ENCODE data around the gene CCDC33.

CCDC33 gene

DNA sequence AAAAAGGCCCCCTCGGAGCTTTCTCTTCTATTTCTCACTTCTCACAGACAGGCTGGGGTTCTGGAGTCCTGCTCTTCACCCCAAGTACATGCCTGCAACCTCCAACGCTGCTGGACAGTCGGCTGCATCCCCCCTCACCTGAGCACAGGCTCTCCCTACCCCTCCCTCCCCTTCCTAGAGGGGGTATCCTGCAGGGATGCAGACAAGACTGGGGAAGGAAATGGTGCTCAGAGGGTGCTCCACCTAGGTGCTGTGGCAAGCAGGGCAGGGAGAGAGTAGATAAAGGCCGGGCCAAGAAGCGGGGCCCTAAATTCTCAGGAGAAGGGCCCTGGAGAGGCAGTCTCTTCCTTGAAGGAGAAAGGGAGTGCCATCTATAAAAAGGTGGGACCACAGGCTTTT lies 26.6 kb upstream of the CCDC33 start:
- DNase-seq: no peak

DNA sequence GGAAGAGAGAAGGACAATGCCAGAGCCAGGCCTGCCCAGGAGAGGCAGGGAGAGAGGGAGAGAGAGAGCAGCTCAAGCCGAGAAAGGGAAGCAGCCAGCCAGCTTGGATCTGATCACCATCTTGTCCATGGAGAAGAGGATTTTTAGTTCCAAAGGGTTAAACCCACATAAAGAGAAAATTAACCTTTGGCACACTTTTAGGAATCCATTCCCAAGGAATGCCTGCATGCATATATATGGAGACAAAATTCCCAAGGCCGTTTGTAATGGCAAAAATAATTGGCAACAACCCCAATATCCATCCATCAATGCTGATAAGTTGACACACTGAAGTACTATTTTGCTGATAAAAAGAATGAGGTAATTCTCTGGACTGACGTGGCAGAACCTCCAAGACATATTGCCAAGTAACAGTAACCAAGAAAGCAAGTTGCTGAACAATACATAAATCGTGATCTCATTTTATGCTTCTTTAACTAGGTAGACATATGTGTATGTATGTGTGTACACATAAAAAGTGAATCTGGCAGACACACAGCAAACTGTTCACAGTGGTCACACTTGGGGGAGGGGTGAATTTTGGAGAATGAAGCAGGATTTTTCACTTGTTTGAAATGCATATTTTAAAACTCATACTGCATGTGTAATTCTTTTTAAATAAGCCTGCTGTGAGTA lies 26.0 kb upstream of the CCDC33 start:
- DNase-seq: no peak

DNA sequence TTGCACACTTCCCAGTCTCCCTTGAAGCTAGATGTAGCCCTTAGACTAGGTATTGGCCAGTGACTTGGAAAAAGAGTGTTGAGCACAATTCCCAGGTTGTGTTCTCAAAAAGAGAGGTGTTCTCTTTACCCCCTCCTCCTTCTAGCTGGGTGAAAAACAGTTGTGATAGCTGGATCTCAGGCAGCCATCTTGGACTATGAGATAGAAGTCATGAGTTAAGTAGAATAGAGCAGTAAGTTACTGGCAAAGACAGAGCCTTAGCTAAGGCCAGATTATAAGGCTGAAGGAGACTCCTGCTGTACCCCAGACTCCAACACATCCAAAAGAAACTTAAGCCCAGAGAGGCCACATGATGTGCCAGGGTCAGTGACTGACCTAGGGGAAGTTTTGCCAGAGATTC lies 25.4 kb upstream of the CCDC33 start:
- DNase-seq: no peak

DNA sequence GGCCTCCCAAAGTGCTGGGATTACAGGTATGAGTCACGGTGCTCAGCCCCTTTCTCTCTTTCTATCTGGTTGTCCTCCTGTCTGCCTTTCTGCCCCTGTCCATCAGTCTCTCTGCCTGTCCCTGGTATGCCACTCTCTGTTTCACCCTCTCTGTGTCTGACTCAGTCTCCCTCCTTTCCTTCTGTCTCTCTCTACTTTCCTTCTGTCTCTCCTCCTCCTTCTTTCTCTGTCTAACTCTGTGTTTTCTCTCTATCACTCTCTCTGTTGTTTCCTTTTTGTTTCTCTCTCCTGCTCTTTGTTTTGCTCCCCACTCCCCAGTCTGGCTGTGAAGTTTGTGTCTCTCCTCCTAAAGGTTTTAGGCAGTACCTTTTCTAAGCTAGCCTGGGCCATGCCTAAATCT lies 24.5 kb upstream of the CCDC33 start:
- no peak for DNase-seq

DNA sequence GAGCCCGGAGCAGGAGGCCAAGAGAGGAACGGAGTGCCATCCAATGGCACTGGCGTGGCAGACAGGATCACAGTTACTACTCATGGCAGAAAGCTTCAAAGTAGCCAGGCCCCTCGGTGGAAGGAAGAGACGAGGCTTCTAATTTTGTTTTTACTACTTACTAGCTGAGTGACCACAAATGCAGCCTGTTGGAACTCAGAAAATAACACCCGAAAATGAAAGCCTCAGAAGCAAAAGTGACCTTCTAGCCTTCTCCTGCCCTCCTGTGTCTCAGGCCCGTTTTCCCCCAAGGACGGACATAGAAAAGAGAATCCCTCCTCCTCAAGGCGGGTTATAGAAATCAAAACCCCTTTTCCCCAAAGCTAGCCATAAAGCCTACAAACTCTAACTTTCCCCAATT lies 23.6 kb upstream of the CCDC33 start:
- no peak for DNase-seq

DNA sequence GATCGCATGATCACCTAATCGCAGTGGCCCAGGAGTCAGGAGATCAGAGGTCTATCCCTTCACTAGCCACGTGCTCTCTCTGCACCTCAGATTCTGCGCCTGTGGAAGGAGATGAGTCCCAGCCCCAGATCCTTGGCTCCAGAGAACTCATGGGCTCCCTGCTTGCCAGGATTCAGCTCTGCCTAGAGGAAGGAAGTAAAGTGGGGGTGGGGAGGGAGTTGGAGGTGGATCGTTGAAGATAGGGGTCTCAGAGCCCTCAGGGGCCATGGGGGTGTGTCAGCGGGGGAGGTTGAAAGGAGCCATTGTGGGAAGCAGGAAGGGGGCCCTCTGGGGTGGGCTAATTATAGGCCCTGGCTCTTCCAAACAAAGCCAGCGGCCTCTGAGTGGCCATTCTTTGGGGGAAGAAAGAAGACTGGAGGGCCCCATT lies 22.3 kb upstream of the CCDC33 start:
- DNase-seq: no peak

DNA sequence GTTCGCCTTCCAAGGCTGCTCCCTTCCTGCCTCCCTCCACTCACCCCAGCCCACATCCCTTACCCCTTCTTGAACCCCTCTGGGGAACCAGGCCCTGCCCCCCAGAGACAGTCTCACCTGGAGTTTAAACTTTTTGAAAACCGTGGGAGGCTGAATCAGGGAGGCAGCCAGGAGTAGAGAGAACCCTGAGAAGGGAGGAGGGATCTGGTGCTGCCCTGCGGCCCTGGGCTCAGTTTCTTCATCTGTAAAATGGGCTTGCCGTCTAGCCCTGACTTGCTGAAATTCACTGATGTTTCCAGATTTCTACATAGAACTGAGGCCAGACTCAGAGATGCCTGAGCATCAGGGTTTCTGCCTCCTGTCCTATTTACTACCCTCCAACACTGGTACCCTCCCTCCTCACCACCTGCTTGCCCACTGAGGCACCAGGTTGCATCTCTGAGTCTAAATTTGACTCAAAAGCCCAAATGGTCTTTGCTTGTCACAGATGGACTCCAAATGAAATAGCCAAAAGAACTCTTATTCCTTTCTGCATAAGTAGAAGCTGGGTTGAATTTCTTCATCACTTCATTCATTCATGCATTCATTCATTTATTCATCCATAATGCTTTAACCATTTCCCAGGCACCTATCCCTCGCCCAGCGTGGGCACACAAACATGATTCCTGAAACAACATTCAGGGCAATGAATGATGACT lies 21.7 kb upstream of the CCDC33 start:
- DNase-seq: no peak

DNA sequence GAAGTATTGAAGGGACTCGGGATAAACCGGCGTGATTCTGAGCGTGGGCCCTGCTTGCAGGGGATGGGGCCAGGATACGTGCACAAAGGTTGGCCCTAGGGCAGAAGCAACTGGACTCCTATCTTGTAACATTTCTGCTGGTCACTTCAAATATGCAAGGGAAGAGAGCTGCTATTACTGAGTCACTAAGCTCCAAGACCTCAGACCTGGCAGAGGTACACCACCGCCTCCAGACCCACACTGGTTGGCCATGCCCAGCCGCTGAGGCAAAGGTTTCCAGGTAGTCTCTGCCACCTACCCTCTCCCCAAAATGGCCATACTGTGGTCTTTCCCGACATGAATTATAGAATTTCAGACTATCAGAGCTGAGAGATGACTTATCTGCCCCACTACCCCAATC lies 20.2 kb upstream of the CCDC33 start:
- DNase-seq: no peak

DNA sequence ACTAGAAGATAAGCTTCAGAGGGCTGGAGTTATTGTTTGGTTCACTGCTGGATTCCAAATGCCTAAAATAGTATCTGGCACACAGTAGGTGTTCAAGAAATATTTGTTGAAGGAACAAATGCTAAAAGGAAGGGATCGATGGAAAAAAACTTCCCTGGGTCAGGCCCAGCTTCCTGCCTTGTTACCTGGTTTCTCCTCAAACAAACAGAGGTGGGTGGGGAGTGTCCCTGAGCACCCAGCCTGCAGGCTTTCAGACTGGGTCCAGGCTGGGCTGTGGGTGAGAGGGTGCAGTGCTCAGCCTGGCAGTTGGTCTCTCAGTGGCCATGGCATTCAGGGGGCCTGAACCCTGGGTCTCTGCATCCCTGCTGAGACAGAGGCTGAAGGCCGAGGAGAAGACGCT lies 19.2 kb upstream of the CCDC33 start:
- no peak for DNase-seq

DNA sequence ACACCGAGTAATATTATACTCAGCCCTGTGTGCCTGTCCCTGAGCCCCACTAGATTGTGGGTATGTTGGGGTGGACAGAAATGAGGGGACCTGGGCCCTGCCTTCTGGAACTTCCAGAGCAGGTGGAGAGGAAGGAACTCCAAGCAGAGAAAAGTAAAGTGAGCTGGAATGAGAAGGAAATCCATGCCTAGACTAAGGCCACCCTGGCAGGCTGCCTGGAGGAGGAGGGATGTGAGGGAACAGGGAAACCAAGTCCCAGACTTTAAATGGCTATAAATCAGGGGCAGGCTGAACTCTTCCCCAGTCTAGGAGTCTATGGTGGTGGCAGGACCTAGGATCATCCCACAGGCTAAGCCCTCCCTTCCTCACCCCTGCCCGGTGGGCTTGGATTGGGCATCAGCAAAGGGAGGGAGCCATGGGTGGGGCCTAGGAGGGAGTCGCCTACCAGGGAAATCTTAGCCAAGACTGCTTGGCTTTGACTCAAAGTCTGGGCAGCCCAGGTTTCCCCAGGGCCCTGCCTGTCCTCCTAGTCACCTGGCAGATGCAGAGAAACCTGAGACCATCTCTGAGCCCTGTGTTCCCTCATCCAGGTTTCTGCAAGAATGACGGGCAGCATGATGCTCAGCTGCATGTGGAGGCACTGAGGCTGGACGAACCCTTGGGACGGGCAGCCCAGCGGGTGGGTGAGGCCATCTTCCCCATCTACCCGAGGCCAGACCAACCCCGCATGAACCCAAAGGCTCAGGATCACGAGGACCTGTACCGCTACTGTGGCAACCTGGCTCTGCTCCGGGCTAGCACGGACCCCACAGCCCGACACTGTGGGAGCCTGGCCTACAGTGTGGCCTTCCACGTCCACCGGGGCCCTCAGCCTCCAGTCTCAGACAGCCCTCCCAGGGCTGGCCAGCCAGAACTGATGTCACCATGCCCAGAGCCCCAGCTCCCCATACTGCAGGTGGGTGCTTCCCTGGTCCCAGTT lies 17.9 kb upstream of the CCDC33 start:
- DNase-seq: no peak

DNA sequence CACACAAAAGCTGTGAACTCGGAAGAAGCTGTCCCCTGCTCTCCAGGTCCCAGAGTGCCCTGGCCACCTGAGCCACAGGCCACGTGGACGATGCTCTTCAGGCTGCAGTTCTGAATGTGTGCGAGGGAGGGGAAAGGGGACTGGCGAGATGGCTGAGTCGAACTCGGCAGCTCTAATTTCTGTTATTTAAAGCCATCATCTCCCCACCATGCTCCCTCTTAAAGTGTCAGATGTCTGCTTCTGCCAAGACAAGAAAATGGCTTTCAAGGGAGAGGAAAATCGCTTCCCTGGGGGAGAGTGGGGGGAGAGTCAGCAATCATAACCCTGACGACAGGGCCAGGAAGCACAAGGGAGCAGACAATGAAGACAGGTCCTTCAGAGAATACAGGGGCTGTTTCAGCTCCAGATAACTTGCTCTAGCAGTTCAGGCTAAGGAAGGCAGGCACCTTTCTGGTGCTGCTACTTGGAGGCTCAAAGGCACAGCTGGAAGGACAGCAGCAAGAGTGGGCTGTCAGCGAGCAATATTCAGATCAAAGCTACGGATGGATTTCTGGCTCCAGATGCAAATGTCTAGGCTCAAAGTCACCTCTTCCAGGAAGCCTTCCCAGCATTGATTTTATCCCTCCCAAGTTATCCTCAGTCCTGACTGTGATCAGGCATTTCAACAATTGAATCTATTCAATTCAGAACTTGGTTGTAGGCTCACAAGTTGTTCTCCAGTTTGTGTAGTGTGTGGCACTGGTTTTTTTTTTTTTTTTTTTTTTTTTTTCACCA lies 15.5 kb upstream of the CCDC33 start:
- no peak for DNase-seq

DNA sequence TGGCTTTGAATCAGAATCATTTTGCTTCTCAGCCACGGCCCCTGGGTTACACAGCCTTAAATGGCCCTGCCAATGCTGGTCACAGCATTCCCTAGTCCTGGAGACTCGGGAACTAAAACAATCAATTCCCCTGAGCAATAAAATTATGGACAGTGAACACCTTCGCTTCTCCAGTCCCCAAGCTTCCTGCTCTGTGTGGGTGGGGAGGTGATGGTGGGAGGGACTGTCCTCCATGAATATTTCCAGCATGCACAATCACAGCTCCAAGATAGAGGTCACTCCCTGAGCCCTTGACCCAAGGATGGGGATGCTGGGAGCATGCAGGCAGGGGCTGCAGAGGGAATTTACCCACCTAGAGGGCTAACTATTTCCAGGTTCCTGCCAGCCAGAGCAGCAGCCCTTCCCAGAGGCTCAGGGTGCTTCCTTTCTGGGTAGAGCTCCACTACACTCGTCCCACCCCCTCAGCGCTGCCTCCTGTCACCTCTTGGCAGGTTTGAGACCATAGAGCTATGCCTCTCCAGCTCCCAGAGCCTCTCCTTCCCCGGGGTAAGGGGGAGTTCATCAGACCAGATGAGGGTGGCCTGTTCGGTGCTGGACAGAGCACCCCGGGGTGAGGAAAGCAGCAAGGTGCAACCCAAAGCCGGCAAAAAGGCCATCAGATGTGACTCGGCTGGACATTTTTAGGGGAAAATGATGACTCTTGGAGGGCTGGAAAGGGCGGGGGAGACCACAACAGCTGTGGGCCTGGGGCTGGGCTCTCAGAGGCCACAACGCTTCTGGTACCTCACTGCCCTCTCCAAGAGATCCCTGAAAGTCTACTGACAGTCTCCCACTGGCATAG lies 14.5 kb upstream of the CCDC33 start:
- DNase-seq: no peak

DNA sequence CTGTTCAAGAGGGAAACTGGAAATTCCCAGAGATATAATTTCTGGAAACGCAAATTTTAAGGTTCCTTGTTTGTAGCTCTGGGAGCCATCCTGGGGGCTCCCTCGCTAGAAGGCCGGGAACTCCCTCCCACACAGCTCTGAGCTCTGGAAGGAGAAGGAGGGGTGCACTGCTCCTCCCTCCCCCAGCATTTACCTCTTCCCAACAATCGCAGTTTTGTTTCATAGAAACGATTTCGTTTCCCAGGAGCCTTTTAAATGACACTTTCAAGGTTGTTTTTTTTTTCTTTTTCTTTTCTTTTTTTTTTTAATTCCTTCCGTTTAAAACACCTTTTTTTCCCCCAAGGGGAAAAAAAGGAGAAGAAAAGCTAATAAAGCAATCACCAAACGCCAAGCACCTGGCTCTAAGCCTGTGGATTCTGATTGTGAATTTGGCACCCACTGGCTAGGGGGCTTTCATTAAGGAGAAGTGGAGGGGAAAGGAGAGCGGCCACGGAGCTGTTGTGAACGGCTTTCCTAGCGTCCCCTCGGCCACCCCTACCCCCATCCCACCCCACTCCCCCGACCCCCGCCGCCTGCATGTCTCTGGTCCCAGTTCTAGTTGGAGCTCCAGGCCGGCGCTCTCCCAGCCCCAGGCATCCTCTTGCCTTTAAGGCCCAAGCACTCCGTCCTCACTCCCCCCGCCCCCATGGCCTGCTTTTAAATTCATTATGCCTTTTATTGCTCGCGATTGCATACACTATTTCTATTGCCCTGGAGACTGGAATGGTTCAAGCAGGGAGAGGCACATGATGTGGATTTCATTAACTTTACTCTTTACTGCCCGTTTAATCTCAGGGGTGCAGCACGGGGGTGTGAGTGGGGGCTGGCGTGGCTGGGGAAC lies 13.6 kb upstream of the CCDC33 start:
- DNase-seq: no peak

DNA sequence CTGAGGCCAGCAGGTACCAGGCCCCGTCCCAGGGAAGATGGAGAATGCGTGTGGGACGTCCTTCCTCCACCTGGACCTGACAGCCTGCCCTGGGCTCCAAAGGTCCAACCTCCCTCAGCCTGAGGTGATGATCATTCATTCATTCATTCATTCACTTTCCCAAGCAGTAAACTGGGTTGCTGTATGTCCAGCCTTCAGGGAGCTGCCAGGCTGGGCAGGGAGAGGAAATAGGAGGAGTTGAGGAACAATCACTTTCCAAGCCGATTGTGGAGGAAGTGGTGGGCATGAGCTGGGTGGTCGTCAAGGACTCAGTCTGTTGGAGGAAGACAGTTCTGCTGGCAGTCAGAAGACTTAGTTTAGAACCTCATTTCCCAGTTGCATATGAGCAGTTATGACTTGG lies 10.2 kb upstream of the CCDC33 start:
- no peak for DNase-seq

DNA sequence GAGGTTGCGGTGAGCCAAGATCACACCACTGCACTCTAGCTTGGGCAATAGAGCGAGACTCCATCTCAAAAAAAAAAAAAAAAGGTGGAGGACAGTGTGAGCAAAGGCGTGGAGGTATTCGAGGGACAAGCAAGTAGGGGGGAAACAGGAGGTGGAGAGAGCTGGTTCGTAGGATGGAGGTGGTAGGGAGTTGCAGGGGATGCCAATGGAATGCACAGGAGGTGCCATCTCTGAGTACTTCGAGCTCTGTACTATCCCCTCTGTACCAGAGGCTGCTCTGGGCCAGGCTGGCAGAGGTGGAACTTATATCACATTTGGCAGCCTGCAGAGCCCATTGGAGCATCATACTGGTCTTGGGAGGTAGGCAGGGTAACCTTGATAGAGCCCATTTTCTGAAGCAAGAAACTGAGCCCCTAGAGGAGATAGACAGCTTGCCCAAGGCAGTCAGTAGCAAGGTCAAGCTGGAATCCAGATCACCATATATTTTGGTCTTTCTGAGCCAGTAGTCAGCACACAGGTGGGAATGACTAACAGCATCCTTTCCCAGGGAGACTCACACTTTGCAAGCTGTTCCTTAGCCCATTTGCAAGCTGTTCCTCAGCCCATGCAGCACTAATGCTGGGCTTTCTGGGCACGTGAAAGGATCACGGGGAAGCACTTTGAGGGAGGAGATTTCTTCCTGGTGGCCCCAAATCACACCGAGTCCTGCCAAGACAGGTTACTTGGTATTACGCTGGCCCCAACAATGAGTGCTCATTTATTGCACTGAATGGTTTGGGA lies 9.2 kb upstream of the CCDC33 start:
- DNase-seq: no peak

DNA sequence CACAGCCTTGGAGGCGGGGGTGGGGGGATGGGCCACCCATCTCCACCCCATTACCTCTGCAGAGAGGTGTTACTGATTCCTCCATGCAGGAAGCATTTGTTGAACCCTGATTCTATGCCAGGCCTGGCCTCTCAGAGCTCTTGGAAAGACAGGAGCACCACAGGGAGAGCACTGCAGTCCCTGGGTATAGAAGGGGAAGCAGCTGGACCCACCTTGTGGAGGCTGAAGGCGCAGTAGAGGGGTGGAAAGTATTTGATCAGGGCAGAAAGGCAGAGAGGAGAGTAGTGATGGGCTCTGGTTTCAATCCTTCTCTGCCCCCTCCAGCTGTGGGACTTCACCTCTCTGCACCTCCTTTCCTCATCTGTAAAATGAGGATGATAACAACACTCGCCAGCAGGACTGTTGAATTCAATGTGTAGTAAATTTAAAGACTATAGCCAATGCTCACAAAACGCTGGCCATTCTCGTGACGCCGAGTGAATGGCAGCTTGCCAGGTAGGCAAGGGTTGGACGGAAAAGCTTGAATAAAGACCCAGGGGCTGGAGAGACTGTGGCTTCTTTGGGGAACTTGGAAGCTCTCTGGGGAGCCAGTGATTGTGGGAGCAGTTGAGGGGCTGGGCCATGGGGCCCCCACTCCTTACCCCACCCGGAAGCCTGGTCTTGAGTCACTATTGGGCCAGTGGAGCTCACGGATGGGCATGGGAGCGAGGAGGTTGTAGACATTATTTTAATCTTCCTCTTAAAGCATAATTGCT lies 8.0 kb upstream of the CCDC33 start:
- no peak for DNase-seq

DNA sequence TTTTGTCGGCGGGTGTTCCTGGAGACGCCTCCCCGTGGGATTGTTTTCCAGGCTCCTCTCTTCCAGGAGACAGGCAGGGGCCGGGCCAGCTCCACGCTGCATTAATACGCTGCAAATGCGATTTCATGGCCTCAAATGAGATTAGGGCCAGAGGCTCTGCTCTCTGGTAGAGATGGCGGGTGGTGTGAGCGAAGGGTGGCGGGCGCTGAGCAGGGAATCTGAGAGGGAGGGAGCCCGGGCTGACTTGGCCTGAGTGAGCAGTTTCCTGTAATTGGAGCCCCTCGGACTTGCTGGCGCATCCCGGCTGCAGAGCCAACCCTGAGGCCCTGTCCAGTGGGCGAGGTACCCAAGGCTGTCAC lies 7.4 kb upstream of the CCDC33 start:
- DNase-seq: no peak

DNA sequence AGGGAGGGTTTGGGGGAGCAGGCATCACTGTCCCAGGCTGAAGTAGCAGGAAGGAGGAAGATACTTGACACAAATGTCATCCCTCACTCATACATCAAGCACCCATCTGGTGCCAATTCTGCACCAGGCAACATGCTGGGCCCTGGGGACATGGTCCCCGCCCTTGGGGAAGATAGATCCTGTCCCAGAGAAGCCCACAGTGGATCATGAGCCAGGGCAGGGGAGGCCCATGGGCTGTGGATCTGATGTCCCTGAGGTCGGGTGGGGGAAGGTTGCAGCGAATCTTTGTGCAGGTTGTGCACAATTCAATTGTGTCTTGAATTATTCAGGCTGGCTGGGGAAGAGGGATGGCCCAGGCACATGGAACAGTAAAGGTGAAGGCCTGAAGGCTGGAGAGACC lies 6.4 kb upstream of the CCDC33 start:
- DNase-seq: no peak

DNA sequence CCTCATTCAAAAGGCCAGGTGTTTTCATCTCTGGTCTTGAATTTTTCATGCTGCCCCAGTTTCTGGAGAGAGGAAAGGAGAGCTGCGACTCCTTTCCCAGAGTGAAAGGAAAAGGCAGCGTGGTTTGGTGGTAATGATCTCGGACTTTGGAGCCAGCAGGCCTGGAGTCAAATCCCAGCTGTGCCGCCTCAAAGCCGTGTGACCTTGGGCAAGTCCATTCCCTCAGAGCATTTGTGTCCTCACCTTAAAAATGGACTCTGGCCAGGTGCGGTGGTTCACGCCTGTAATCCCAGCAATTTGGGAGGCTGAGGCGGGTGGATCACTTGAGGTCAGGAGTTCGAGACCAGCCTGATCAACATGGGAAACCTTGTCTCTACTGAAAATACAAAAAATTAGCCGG lies 4.7 kb upstream of the CCDC33 start:
- DNase-seq: no peak
